ENCODE results near the gene PRKAG1.

- TF ChIP-seq CTCF (conservative IDR thresholded peaks at IDR 0.05; ENCODE audit: low read length), result no peak
- no peak for TF ChIP-seq EZH2phosphoT487 (IDR thresholded peaks at IDR 0.05; ENCODE audit: borderline replicate concordance)
Observed at GRCh38 chr12:49055092-49055491, 36.5 kb upstream of the PRKAG1 start.

Data from Loucy (cell line).